ENCODE measurements around the gene DDX47.

Gene DDX47

GRCh38 chr12:12813120-12814101, at the start of gene DDX47:
TSS of gene DDX47 (plus strand) at chr12:12813346. CDS start at chr12:12813368, 22 bp downstream.
- peak; percentile 92 to 98 for DNase-seq

GRCh38 chr12:12764824-12765223, 48.3 kb upstream of the DDX47 start:
- no peak for DNase-seq

- no peak for DNase-seq
Measured at GRCh38 chr12:12770262-12770661, 42.9 kb upstream of the DDX47 start.

GRCh38 chr12:12774791-12775190, 38.4 kb upstream of the DDX47 start:
- no peak for DNase-seq

GRCh38 chr12:12776261-12776660, 36.9 kb upstream of the DDX47 start:
- DNase-seq: no peak

- DNase-seq: no peak
Measured at GRCh38 chr12:12777092-12777491, 36.1 kb upstream of the DDX47 start.

- no peak for DNase-seq
Measured at GRCh38 chr12:12779007-12779406, 34.1 kb upstream of the DDX47 start.

- DNase-seq: no peak
Measured at GRCh38 chr12:12779529-12779928, 33.6 kb upstream of the DDX47 start.

GRCh38 chr12:12784116-12784515, 29.0 kb upstream of the DDX47 start:
- no peak for DNase-seq

- DNase-seq: no peak
Measured at GRCh38 chr12:12784911-12785814, 28.0 kb upstream of the DDX47 start, which contains the start of gene APOLD1. TSS of gene APOLD1 (plus strand) at chr12:12785659. CDS start at chr12:12785692, 33 bp downstream.

- DNase-seq: no peak
Measured at GRCh38 chr12:12786351-12786705, 26.8 kb upstream of the DDX47 start.

- peak; percentile 72 to 73 for DNase-seq
Measured at GRCh38 chr12:12786706-12787601, 26.2 kb upstream of the DDX47 start.

- no peak for DNase-seq
Measured at GRCh38 chr12:12788131-12788530, 25.0 kb upstream of the DDX47 start.

- DNase-seq: peak; percentile 44 to 56
Measured at GRCh38 chr12:12788675-12789368, 24.3 kb upstream of the DDX47 start.

- DNase-seq: no peak
Measured at GRCh38 chr12:12790956-12791355, 22.2 kb upstream of the DDX47 start.

- no peak for DNase-seq
Measured at GRCh38 chr12:12791756-12792369, 21.3 kb upstream of the DDX47 start.

- DNase-seq: no peak
Measured at GRCh38 chr12:12792421-12792820, 20.7 kb upstream of the DDX47 start.

GRCh38 chr12:12794686-12795085, 18.5 kb upstream of the DDX47 start:
- DNase-seq: no peak

GRCh38 chr12:12796171-12796570, 17.0 kb upstream of the DDX47 start:
- no peak for DNase-seq

- DNase-seq: no peak
Measured at GRCh38 chr12:12796928-12797793, 16.0 kb upstream of the DDX47 start.

Data from stimulated activated CD4-positive, alpha-beta T cell treated with anti-CD3 and anti-CD28 coated beads, Interleukin-4, amount 100 ng/mL, for 4 hours (primary cell).